Mesothelial cell of epicardium (in vitro differentiated cells): Measurements from ENCODE around the gene PHYH. TPM values are rescaled to one million over a fixed set of nuclear protein-coding genes. Genes with fewer than 3 reads are reported as not detected.
"Not testable (repeated sequence)": the region's sequence is repeated elsewhere in the genome, so short reads cannot be mapped to it uniquely, and the experiment has no call there.

ENCODE experiments used
- DNase-seq, 2 experiments: peaks; one replicate each; pipeline ENCODE4 v3.0.0; 2021; ENCODE audit warnings: low spot score in 2 of 2; ENCODE audit not compliant: unreplicated experiment in 2 of 2
- H3K27ac Mint-ChIP-seq: 2 replicates; pipeline ENCODE4 v1.8.0; 2021; ENCODE audit warnings: mixed read lengths
- H3K27me3 Mint-ChIP-seq: 2 replicates; pipeline ENCODE4 v1.8.0; 2021; ENCODE audit warnings: low read depth, mixed read lengths
- H3K36me3 Mint-ChIP-seq: 2 replicates; pipeline ENCODE4 v1.8.0; 2021; ENCODE audit warnings: mixed read lengths
- H3K4me1 Mint-ChIP-seq: 2 replicates; pipeline ENCODE4 v1.8.0; 2021; ENCODE audit warnings: mixed read lengths
- H3K4me3 Mint-ChIP-seq: 2 replicates; pipeline ENCODE4 v1.8.0; 2021; ENCODE audit warnings: mild to moderate bottlenecking, moderate library complexity, mixed read lengths
- H3K9me3 Mint-ChIP-seq: 2 replicates; pipeline ENCODE4 v1.8.0; 2021; ENCODE audit warnings: mixed read lengths
- total RNA-seq: library from RNA; stranded (reverse); gene quantifications from 3 replicates; pipeline ENCODE4 v1.2.1, GENCODE V29; 2021
- TF ChIP-seq, protein P1 (sequence below): fragments of 200-600 bp; sonication (generic); IDR thresholded peaks from one replicate; pipeline ENCODE4 v1.5.0; 2021; ENCODE audit warnings: antibody characterized with exemption; ENCODE audit not compliant: unreplicated experiment

PHYH gene
- total RNA-seq, 1 donor from 2014 or later = 13.2 TPM

DNA sequence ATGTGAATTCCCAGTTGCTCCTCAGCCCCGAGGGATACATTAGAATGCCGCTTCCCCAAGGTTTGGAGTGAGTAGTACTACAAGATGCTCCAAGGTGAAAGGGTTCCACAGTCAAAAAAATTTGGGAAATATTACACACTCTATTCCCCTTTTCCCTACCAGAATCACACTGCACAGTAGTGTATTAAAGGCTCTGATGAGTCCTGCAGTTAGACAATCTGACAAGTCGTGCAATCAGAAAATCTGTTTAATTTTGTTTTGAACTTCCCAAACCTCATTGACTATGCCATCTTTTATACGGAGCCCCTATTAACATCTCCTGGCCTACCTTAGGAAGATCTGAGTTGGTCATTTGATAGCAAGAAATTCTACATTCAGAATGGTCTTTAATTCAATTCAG lies 52.1 kb downstream of the PHYH start:
- Mint-ChIP-seq H3K27me3 (no peaks in the 10 kb centered on the region), H3K4me1 (no peaks in the 10 kb centered on the region), H3K9me3 (no peaks in the 10 kb centered on the region), H3K4me3 (no peak overlapping the region), H3K36me3 (no peaks in the 10 kb centered on the region), H3K27ac (no peak overlapping the region)
- DNase-seq = no peak
- TF ChIP-seq, protein P1, sequence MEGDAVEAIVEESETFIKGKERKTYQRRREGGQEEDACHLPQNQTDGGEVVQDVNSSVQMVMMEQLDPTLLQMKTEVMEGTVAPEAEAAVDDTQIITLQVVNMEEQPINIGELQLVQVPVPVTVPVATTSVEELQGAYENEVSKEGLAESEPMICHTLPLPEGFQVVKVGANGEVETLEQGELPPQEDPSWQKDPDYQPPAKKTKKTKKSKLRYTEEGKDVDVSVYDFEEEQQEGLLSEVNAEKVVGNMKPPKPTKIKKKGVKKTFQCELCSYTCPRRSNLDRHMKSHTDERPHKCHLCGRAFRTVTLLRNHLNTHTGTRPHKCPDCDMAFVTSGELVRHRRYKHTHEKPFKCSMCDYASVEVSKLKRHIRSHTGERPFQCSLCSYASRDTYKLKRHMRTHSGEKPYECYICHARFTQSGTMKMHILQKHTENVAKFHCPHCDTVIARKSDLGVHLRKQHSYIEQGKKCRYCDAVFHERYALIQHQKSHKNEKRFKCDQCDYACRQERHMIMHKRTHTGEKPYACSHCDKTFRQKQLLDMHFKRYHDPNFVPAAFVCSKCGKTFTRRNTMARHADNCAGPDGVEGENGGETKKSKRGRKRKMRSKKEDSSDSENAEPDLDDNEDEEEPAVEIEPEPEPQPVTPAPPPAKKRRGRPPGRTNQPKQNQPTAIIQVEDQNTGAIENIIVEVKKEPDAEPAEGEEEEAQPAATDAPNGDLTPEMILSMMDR = no peak

DNA sequence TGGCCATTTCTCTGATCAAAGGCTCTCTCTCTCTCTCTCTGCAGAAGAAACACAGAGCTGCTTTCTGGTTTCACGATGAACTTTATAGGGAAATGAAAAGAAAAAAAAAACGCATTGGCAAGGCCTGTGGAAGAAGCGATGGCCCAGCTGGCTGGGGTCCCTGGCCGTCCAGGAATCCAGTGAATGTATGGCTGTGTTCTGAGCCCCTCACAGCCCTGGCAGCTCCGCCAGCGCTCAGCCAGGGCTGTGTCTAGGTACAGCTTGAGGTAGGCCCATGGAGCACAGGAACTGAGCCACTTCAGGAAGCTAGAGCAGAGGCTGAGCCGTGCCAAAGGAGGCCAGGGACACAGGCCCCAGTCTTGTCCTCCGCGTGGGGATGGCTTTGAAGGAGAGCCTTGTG lies 52.6 kb downstream of the PHYH start:
- Mint-ChIP-seq H3K27me3 (no peaks in the 10 kb centered on the region), H3K9me3 (no peaks in the 10 kb centered on the region), H3K4me1 (no peaks in the 10 kb centered on the region), H3K36me3 (no peaks in the 10 kb centered on the region), H3K4me3 (no peak overlapping the region), H3K27ac (no peak overlapping the region)
- no peak for DNase-seq
- TF ChIP-seq, protein P1 = no peak

DNA sequence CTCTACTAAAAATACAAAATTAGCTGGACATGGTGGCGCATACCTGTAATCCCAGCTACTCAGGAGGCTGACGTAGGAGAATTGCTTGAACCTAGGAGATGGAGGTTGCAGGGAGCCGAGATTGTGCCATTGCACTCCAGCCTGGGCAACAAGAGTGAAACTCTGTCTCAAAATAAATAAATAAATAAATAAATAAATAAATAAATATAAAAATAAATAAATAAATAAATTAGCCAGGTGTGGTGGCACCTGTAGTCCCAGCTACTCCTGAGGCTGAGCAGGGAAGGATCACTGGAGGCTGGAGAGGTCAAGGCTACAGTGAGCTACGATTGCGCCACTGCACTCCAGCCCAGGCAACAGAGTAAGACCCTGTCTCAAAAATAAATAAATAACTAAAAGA lies 57.6 kb downstream of the PHYH start:
- H3K27me3 Mint-ChIP-seq, H3K27ac Mint-ChIP-seq, H3K4me1 Mint-ChIP-seq, H3K9me3 Mint-ChIP-seq, DNase-seq, H3K4me3 Mint-ChIP-seq, H3K36me3 Mint-ChIP-seq: not testable (repeated sequence)

DNA sequence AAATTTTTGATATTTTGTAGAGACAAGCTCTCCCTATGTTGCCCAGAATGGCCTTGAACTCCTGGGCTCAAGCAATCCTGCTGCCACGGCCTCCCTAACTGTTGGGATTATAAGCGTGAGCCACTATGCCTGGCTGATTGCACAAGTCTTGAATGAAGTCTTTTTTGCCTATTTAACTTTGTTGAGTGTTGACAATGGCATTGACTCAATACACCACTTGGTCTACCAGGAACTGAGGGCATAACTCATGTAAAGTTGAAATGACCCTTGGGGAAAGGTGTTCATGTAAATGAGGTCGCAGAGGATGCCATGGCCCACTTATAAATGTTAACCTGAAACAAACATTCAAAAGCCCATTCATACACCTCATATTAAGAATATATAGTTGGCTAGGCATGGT lies 58.3 kb downstream of the PHYH start:
- no peaks in the 10 kb centered on the region for H3K27me3 Mint-ChIP-seq
- TF ChIP-seq, protein P1 = no peak
- H3K36me3 Mint-ChIP-seq = no peaks in the 10 kb centered on the region
- no peaks in the 10 kb centered on the region for H3K4me1 Mint-ChIP-seq
- no peak overlapping the region for H3K4me3 Mint-ChIP-seq
- no peak for DNase-seq
- no peak overlapping the region for H3K27ac Mint-ChIP-seq
- no peaks in the 10 kb centered on the region for H3K9me3 Mint-ChIP-seq

DNA sequence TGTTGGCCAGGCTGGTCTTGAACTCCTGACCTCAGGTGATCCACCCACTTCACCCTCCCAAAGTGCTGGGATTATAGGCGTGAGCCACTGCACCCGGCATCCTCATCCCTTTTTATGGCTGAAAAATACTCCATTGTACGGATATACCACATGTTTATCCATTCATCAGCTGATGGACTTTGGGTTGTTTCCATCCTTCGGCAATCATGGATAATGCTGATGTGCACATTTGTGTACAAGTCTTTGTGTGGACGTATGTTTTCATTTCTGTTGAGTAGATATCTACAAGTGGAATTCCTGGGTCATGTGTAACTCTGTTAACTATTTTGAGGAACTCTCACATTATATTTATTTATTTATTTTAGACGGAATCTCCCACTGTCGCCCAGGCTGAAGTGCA lies 59.9 kb downstream of the PHYH start:
- TF ChIP-seq, protein P1 = no peak
- H3K36me3 Mint-ChIP-seq = no peaks in the 10 kb centered on the region
- no peak overlapping the region for H3K4me3 Mint-ChIP-seq
- H3K4me1 Mint-ChIP-seq = no peaks in the 10 kb centered on the region
- H3K27ac Mint-ChIP-seq = no peak overlapping the region
- no peak for DNase-seq
- H3K9me3 Mint-ChIP-seq = no peaks in the 10 kb centered on the region
- H3K27me3 Mint-ChIP-seq = no peaks in the 10 kb centered on the region

DNA sequence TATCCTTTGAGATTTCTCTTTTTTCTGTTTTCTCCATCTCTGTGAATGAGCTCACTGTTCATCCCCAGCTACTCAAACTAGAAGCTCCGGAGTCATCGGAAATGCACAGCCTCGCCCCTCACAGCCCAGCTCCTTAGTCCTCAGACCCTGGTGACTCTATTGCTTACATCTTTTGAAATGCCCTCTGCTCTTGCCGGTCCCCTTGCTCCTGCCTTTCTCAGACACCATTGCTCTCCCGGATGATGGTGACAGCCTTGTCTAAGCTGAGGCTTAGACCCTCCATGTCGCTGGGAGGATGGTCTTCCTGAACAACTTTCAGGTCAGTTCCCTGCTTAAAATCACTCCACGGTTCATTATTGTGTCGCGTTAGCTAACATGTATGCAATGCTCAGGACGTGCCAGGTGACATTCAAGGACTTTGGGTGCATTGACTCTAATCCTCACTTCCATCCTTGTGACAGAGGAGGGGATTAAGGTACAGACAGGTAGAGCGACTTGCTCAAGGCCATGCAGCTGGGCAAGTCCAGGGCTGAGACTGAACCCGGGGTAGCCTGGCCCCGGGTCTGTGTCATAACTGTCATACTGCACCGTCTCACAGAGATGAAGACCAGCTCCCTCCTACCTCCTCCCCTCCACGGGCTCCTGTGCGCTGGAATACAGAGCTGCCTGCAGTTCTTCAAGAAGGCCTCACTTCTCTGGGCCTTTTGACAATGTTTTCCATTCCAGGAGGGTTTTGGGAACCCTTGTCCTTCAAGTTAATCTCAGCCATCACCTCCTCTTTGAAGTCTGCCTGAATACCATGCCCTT lies 61.4 kb downstream of the PHYH start:
- TF ChIP-seq, protein P1 = no peak
- H3K36me3 Mint-ChIP-seq = no peaks in the 10 kb centered on the region
- H3K27ac Mint-ChIP-seq = no peak overlapping the region
- no peaks in the 10 kb centered on the region for H3K9me3 Mint-ChIP-seq
- no peaks in the 10 kb centered on the region for H3K27me3 Mint-ChIP-seq
- DNase-seq = no peak
- H3K4me3 Mint-ChIP-seq = no peak overlapping the region
- H3K4me1 Mint-ChIP-seq = no peaks in the 10 kb centered on the region
